GM18507 (cell line): Measurements from ENCODE around the gene EEF1AKMT2.
A peak's percentile ranks its signal among the peaks of the same experiment; 100 is the strongest.
"Not testable (repeated sequence)": the region's sequence is repeated elsewhere in the genome, so short reads cannot be mapped to it uniquely, and the experiment has no call there.

Source experiments
- DNase-seq: peaks from one replicate; pipeline ENCODE4 v3.0.0; 2011; ENCODE audit warnings: low read depth; ENCODE audit not compliant: insufficient read length; ENCODE audit errors: extremely low spot score
- FAIRE-seq: peaks from 2 replicates; lab custom pipeline; 2011; peaks lifted over from hg19 to GRCh38; lab: Jason Lieb, UNC

The EEF1AKMT2 gene

DNA sequence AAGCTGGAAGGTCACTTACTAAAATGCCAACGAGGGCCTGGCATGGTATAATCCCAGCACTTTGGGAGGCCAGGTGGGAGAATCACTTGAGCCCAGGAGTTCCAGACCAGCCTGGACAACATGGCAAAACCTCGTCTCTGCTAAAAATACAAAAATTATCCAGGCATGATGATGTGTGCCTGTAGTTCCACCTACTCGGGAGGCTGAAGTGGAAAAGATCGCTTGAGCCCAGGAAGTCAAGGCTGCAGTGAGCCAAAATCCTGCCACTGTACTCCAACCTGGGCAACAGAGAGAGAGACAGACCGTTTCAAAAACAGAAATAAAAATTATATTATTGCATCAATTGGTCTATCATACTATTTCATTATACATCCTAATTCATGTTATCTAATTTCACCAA lies 29.4 kb downstream of the EEF1AKMT2 start:
- FAIRE-seq (no peak), DNase-seq (no peak)

DNA sequence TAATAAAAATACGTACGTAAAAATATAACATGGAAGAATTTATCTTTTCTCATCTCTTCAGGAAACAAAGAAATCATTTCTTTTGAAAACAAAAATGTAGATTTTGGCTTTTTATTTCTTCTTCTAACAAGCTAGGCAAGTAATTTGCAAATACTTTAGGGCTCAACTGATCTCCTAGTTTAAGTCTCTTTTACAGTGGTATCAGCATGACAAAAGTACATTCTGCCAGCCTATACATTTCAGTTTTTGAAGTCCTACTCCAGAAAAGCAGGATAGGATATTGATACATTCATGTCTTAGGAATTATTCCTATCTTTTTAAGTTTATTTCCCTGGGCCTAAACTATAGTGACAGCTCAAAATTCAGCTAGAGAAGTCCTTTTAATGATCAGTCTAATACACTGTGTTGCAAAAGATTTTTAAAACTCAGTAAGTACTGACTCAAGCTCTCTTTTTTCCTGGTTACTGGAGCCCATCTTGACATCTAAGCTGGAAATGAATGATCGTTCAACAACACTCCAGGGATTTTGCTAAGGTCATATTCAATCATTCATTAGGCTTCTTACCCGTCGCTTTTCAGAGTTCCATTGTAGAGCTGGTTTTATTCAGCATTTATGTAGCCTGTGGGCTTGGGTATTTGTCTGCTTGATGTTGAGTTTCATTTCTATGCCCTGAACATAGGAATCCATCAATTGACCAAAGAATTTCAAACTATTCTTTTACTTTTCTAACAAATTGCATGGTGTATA lies 35.4 kb downstream of the EEF1AKMT2 start:
- DNase-seq (no peak), FAIRE-seq (peak; percentile 15)

DNA sequence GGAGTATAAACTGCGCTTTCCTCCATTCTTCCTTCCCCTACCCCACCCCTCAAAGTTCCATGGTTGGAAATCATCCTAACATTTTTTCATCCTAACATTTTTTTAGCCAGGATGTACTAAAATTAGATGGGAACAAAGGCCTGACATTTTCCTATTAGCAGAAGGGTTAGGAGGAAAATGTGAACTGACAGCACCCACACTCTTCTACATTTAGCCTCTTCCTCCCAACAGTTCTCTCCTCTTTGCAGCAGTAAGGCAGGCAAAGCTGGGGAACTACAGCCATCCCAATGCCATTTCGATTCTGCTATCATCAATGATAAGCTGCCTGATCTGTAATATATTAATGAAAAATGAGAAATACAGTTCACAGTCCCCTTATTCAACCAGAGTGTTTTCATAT lies 36.1 kb downstream of the EEF1AKMT2 start:
- no peak for DNase-seq
- FAIRE-seq = no peak

DNA sequence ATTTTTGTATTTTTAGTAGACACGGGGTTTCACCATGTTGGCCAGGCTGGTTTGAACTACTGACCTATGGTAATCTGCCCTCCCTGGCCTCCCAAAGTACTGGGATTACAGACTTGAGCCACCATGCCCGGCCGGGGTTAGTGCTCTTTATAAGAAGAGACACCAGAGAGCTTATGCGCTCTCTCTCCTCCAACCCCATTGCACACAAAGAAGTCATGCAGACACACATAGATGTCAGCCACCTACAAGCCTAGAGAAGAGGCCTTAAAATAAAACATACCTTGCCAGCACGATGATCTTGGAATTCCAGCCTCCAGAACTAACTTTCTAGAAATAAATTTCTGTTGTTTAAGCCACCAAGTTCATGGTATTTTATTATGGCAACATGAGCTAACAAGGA lies 37.5 kb downstream of the EEF1AKMT2 start:
- FAIRE-seq (no peak), DNase-seq (no peak)

DNA sequence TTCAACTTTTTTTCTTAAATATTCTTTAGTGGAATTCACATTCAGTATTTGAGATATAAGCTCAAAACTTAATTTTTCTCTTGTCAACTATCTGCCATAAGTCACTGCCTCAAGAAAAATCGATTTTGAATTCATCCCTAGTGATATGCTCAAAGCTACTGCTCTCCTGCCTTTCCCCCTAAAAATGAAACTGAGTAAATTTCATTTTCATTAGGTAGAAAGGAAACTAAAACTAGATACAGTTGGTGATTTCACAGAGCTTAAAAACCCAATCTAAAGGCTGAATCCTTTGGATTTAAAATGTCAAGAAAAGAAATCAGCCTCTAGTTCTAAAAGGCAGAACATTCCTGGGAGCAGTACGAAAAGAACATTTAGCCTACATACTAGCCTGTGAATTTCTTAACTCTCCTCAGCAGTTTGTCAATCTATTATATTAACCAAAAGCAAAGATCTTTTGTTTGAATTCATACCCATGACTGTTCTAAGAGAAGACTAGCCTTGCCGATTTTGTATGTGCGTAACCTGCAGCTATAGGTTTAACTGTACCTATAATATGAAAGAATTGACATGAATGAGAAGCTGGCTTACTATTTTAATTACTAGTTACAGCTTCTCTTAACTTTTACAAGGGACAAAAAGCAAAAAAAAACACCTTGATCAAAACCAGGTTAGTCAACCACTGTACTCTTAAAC lies 42.6 kb downstream of the EEF1AKMT2 start:
- DNase-seq (no peak), FAIRE-seq (peak; percentile 90)

DNA sequence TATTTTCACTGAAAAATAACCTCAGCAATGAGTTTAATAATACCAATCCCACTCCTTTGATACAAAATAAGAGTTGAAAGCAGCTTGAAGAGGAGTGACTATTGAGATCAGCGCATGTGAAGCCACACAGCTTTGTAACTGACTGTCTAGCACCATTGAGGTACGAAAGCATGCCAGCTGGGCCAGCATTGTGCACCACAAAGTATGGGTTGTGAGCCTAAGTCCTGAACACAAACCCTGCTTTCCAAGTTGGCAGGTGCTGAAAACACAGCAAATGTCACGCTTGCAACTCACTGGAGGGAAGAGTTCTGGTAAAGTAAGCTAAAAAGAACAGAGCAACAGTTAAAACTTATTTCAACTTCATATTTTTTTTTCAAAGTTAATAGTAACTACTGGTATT lies 43.5 kb downstream of the EEF1AKMT2 start:
- DNase-seq = no peak
- FAIRE-seq = no peak

DNA sequence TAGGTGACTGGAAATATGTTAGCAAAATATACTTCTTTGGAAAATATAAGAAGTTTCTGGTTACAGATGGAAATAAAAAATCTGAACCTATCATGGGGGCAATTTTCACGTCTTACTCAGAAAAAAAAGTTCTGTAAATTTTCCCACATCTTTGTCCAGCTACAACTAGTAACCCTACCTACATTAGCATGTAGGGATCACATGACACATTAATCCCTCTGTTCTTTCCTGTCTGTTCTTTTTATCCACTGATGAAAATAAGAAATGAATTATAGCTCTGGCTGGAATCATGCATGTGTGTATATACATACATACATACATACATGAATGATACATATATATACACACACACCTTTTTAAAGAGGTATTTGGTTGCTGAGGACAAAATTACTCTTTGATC lies 43.9 kb downstream of the EEF1AKMT2 start:
- no peak for DNase-seq
- no peak for FAIRE-seq

DNA sequence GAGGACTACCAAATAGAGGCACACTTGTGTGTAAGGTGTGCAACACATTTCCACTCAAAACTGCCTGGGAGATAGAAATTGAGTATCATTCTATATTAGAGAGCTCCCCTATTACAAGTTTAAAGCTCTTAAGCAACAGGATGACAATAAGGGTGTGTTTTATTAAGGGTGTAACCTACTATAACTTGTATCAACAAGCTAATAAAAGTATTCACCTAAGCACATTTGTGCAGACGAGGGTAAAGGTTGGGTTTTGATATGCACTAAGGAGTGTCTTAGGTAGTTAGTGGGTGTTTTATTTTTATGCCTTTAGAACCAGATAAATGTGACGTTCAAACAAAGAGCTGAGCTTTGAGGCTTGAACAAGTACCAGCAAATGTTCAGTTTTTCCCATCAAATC lies 44.7 kb downstream of the EEF1AKMT2 start:
- DNase-seq (no peak), FAIRE-seq (no peak)

DNA sequence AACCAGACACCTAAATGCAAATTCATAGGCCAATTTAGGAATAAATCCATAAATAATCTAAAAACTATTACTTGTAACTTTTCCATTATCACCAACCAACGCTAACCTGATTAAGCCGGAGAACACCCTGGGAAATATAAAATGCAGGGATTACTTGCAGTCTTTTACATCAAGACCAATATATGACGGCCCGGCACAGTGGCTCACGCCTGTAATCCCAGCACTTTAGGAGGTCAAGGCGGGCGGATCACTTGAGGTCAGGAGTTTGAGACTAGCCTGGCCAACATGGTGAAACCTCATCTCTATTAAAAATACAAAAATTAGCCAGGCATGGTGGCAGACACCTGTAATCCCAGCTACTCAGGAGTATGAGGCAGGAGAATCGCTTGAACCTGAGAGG lies 45.2 kb downstream of the EEF1AKMT2 start:
- DNase-seq, FAIRE-seq: not testable (repeated sequence)

DNA sequence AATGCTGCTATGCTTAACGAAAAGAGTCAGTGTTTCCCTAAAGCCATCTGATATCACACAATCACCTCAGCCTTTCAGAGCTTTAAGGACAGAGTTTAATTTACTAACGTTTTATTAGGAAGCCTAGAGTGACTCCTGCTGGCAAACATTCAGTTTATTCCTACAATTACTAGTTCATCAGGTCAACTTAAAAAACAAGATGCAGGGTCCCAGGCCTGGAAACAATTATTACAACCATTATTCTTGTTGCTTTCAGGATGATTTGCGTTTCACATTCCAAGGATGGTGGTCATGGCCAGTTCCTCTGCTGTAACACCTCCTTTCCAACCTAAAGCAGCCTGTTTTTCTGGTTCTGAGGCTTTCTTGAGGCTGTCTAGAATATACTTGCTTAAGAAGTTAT lies 46.0 kb downstream of the EEF1AKMT2 start:
- FAIRE-seq = peak; percentile 72
- no peak for DNase-seq

DNA sequence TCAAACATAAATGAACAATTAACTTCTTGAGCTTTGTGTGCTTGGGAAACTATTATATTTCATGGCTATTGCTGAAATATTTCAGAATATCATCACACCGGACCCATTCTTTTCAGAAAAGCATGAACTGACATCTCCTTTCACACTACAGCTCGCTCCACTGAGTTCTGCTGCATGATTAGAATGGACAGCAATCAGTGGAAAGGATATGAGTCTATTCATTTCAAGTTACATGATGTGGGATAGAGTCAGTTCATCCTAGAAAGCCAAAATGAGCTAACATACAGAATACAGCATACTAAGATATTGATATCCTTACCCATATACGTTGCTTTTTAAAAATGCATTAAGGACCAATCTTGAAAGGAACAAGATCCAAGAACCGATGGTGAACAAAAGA lies 46.4 kb downstream of the EEF1AKMT2 start:
- FAIRE-seq (no peak), DNase-seq (no peak)

DNA sequence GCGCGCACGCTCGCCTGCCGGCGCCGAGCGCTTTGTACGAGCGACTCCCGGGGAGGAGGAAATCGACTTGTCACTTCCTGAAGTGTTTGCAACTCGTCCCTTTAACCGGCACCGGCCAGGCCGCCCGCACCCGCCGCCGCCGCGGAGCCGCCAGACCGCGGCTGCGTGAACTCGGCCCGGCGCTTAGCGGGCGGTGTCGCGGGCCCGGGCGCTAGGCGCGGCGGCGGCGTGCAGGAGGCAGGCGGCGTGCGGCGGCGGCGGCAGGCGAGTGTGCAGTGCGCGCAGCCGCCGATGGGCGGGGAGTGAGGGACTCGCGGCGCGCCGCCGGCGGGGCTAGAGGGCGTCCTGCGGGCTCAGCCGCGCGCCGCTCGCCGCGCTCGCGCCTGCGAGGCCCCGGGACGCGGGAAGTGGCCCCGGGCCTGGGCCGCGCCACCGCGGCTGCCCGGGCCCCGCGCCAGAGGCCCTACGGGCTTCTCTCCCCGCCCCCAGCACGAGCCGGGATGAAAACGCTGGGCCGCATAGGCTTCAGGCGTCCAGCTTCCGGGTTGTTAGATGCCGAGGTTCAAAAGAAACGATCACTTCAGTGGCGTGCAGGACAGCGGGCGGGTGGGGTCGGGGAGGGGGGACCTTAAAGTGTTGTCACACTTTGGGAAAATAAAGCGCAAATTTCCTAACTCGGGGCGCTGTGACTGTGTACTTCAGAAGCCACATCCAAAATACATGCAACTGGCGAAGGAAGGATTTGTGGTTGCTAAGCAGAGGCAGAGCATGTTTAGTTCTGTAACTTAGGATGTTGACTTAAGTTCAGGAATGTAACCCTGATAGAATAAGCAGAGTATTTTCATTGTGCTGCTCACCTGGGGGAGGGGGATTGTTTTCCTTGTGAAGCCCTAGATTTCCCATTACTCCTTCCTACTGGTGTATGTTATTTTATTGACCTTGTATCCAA lies 47.3 kb downstream of the EEF1AKMT2 start, which contains the start of gene FAM53B:
TSS of gene FAM53B (minus strand) at position 277 of the 949 bp plus-strand sequence. CDS start 37,665 bp downstream, outside the sequence.
- peak; percentile 54 for FAIRE-seq

DNA sequence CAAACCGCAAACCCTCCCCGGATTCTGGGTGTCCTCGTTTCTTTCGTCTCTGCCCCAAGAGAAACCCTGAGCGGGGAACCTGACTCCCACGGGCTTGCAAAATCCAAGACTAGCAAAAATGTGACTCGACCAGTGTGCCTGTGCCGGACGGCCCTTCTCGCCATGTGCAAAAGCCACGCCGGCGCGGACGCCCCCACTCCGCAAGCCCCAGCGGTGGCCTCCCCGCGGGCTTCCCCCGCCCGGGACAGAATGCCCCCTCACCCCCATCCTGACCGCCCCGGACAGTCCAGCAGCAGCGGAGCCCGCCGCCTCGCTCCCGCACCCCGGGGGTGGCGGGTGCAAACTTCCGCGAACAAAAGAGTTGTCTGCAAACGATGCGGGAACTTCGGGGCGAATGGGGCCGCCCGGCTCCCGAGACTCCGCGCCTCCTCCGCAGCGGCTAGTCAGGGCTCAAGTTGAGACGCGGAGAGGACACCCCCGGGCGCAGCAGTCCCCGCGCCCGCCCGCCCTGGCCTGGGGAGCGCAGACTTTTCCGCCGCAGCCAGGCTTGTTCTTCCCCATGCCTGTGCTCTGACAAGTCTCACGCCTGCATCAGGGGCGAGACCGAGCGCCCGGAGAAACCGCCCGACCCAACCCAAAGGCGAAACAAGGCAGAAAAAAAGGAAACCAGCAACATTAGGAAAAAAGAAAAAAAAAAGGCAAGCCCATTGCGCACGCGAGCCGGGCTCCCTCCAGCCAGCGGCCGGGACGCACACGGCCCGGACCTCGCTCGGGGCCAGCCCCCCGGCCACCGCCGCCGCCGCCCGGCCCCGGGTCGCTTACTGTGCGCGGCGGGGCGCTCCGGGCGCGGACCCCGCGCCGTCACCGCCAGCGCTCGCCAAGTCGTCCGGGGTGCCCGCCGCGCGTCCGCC lies 48.2 kb downstream of the EEF1AKMT2 start:
- FAIRE-seq (no peak), DNase-seq (no peak)

More for the DNA sequence above, 47.3 kb downstream of the EEF1AKMT2 start, which contains the start of gene FAM53B:
- DNase-seq = peak; percentile 72

DNA sequence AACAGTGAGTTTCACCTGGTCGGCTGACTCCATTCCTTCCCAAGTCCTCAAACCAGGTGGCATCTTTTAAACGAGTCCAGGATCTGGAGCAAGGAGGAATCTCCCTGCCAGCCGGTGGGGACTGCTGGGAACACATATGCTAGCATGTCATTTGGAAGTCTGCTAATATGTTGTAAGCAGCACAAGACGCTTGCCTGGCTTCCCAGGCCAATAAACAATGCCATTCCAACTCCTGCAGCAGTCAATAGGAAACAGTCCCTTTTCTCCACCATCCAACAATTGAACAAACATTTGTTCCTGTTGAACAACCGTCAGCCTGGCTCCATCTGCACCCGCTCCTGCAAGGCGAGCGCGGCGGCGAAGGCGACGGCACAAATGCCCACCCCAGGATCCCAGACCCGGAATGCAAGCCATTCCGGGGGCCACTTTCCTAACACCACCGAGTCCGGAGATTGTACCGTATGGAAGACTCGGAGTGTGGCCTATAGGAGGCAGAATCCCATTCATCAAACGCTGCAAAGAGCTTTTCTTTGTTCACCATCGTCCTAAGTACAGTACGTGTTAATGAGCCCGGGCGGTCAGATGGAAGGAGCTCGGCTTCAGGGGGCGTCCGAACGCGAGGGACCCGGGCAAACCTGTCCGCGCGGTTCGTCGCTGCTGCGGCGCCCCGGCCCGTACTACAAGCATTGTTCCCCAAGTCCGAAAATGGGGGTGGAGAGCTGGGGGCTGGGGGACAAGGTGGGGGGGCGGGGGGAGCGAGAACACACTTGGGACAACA lies 49.1 kb downstream of the EEF1AKMT2 start:
- peak; percentile 26 for FAIRE-seq
- DNase-seq = no peak

DNA sequence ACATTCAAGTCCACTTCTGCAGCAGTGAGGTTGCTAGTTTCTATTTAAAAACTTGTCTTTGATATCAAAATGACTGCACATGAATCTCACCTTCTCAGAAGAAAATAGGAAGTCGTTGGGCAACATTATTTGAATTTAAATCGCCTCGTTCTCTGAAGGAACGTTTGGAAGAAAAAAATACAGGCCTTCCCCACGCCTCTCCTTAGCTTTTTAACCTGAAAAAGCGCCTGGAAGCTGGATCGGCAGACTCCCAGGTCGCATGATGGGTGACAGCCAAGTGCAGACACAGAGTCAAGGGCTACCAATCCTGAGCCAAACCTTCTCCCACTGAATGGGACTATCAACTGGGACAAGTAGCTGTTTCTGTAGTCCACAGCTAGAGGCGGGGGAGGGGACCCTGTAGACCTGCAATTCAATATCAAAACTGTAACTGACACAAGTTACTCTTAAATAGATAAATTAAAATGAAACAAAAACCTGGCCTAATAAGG lies 49.7 kb downstream of the EEF1AKMT2 start:
- DNase-seq = no peak
- FAIRE-seq = peak; percentile 26

DNA sequence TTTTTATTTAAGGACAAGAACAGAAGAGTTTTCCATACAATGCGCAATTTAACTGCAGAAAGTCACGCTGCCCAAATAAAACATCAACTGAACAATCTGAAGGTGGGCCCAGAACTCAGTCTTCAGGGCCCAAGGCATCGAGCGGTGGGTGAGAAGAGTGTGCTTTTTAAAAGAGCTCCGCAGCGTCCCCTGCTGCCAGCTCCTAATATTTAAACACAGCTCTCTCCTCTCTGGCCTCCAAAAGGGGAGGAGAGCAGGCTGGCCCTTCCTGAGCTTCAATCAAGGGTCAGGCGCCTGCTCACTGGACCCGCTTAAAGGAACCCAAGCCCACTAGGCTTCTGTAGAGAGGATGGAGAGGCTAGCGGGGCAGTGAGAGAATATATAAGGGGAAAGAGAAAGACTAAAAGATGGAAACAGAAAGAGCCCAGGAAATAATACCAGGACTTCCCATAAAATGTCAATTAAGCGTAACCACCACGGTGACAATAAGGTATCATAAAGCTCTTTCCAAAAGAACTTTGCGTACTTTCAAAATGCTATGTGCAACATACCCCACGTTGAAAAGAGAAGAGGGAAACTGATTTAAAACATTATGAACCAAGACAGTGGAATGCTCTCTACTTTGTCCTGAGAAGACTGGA lies 50.3 kb downstream of the EEF1AKMT2 start:
- no peak for DNase-seq
- peak; percentile 83 for FAIRE-seq
